Cardiac fibroblast (primary cell): ENCODE data around the gene PSMB2.
A peak's percentile ranks its signal among the peaks of the same experiment; 100 is the strongest.

ENCODE experiments used
- DNase-seq, 2 donors: peaks; one replicate each; pipeline versions ENCODE4 v3.0.0 to v3.0.0-alpha.2; 2010; ENCODE audit warnings: low read depth in 2 of 2
- H3K4me3 ChIP-seq, 2 donors: replicated peaks in 1 of 2; 1 replicate in 1 of 2; 2 replicates in 1 of 2; pipeline ENCODE4 v1.5.1; 2011; ENCODE audit warnings: low read depth in 2 of 2, low read length in 2 of 2, mild to moderate bottlenecking in 2 of 2, moderate library complexity in 1 of 2
- CTCF ChIP-seq: IDR thresholded peaks from one replicate; pipeline ENCODE4 v1.5.1; 2011; ENCODE audit warnings: low read depth, mild to moderate bottlenecking, low read length, inconsistent platforms

PSMB2 gene

GRCh38 chr1:35558374-35559316, 82.7 kb downstream of the PSMB2 start:
- no peak for DNase-seq
- peak overlapping the region; percentile 94 to 99 for H3K4me3 ChIP-seq
- TF ChIP-seq CTCF, result peak; percentile 6

- H3K4me3 ChIP-seq, result peak within 1 kb of the TSS; percentile 94 to 99
- no peak for TF ChIP-seq CTCF
- peak; percentile 97 to 98 for DNase-seq
Measured at GRCh38 chr1:35557611-35558373, 83.5 kb downstream of the PSMB2 start, which contains the start of gene NCDN. TSS of gene NCDN (plus strand) at chr1:35557799. CDS start at chr1:35558191, 392 bp downstream.

- DNase-seq, result peak in 1 of 2 donors; percentile 53
- H3K4me3 ChIP-seq, result peak within 1 kb of the TSS; percentile 94 to 99
- TF ChIP-seq CTCF, result no peak
Measured at GRCh38 chr1:35557118-35557610, 84.2 kb downstream of the PSMB2 start, which contains the start of gene KIAA0319L. TSS of gene KIAA0319L (minus strand) at chr1:35557403. CDS start at chr1:35554491, 2,912 bp downstream.

- DNase-seq, result no peak
- no peak for TF ChIP-seq CTCF
Measured at GRCh38 chr1:35556484-35557117, 84.7 kb downstream of the PSMB2 start.

GRCh38 chr1:35555601-35556477, 85.5 kb downstream of the PSMB2 start:
- H3K4me3 ChIP-seq, result peak overlapping the region in 1 of 2 donors; percentile 94
- TF ChIP-seq CTCF, result no peak
- peak in 1 of 2 donors; percentile 91 for DNase-seq

More at GRCh38 chr1:35556484-35557117, 84.7 kb downstream of the PSMB2 start:
- peak overlapping the region; percentile 94 to 99 for H3K4me3 ChIP-seq
